ENCODE results near the gene HERPUD1.
"Not testable (repeated sequence)": the region's sequence is repeated elsewhere in the genome, so short reads cannot be mapped to it uniquely, and the experiment has no call there.

HERPUD1 gene

GRCh38 chr16:56934599-56935145, 2.7 kb downstream of the HERPUD1 start:
- DNase-seq (ENCODE audit: low read depth in 3 of 3), result not testable (repeated sequence)

GRCh38 chr16:56935201-56935600, 3.3 kb downstream of the HERPUD1 start:
- no peak for DNase-seq (ENCODE audit: low read depth in 3 of 3)

- DNase-seq (ENCODE audit: low read depth in 3 of 3), result no peak
These were observed 4.5 kb downstream of the HERPUD1 start for GRCh38 chr16:56936491-56936890.

GRCh38 chr16:56936950-56937349, 5.0 kb downstream of the HERPUD1 start:
- DNase-seq (ENCODE audit: low read depth in 3 of 3), result no peak

GRCh38 chr16:56938664-56939513, 6.9 kb downstream of the HERPUD1 start:
- DNase-seq (ENCODE audit: low read depth in 3 of 3), result no peak

- DNase-seq (ENCODE audit: low read depth in 3 of 3), result no peak
These were observed 7.9 kb downstream of the HERPUD1 start for GRCh38 chr16:56939801-56940200.

- no peak for DNase-seq (ENCODE audit: low read depth in 3 of 3)
These were observed 9.2 kb downstream of the HERPUD1 start for GRCh38 chr16:56941092-56941491.

- no peak for DNase-seq (ENCODE audit: low read depth in 3 of 3)
These were observed 10.0 kb downstream of the HERPUD1 start for GRCh38 chr16:56941856-56942331.

- DNase-seq (ENCODE audit: low read depth in 3 of 3), result no peak
These were observed 11.9 kb downstream of the HERPUD1 start for GRCh38 chr16:56943761-56944375.

- DNase-seq (ENCODE audit: low read depth in 3 of 3), result no peak
These were observed 13.3 kb downstream of the HERPUD1 start for GRCh38 chr16:56944954-56945839.

- no peak for DNase-seq (ENCODE audit: low read depth in 3 of 3)
These were observed 14.0 kb downstream of the HERPUD1 start for GRCh38 chr16:56945847-56946527.

GRCh38 chr16:56946767-56947603, 15.0 kb downstream of the HERPUD1 start:
- no peak for DNase-seq (ENCODE audit: low read depth in 3 of 3)

GRCh38 chr16:56947604-56947995, 15.7 kb downstream of the HERPUD1 start:
- no peak for DNase-seq (ENCODE audit: low read depth in 3 of 3)

- DNase-seq (ENCODE audit: low read depth in 3 of 3), result no peak
These were observed 16.3 kb downstream of the HERPUD1 start for GRCh38 chr16:56948234-56948633.

- DNase-seq (ENCODE audit: low read depth in 3 of 3), result no peak
These were observed 18.1 kb downstream of the HERPUD1 start for GRCh38 chr16:56950051-56950450.

- DNase-seq (ENCODE audit: low read depth in 3 of 3), result no peak
These were observed 18.5 kb downstream of the HERPUD1 start for GRCh38 chr16:56950455-56950854.

GRCh38 chr16:56950881-56951771, 19.2 kb downstream of the HERPUD1 start:
- DNase-seq (ENCODE audit: low read depth in 3 of 3), result peak in 1 of 3 experiments; percentile 26

- no peak for DNase-seq (ENCODE audit: low read depth in 3 of 3)
These were observed 21.1 kb downstream of the HERPUD1 start for GRCh38 chr16:56953006-56953405.

GRCh38 chr16:56956076-56956475, 24.1 kb downstream of the HERPUD1 start:
- no peak for DNase-seq (ENCODE audit: low read depth in 3 of 3)
